Panc1 (cell line): ENCODE measurements around the gene MAPKAPK5. TPM values are rescaled to one million over a fixed set of nuclear protein-coding genes. Genes with fewer than 3 reads are reported as not detected.

ENCODE experiments used
- ATAC-seq: fragments of 200-7000 bp; cut with Tn5 transposase; 2 replicates; pipeline ENCODE4 v1.9.1; 2020; ENCODE audit warnings: mild to moderate bottlenecking, moderate library complexity
- BruUV-seq: library from RNA; stranded (reverse); fragments of 400-500 nt; replicated peaks from 2 replicates; lab custom pipeline; 2021; lab: Mats Ljungman, UMichigan
- CTCF ChIA-PET: fragments of 300-600 bp; sonication (Branson Sonifier 250); formaldehyde crosslinking; loops from one replicate; lab custom pipeline; 2022; ENCODE audit warnings: antibody characterized with exemption; lab: Charles Lee
- POLR2A ChIA-PET: fragments of 300-600 bp; sonication (Branson Sonifier 250); formaldehyde crosslinking; loops from one replicate; lab custom pipeline; 2022; ENCODE audit warnings: antibody characterized with exemption; lab: Charles Lee
- DNase-seq: peaks from one replicate; pipeline ENCODE4 v3.0.0-alpha.2; 2010; ENCODE audit warnings: low read depth, low spot score
- H3K27ac ChIP-seq: 2 replicates; pipeline ENCODE4 v1.5.1; 2011; ENCODE audit warnings: mild to moderate bottlenecking, low read length, inconsistent platforms
- H3K27me3 ChIP-seq: fragments of 200-500 bp; sonication (Bioruptor generic); 2 replicates; pipeline ENCODE4 v1.6.0; 2014; ENCODE audit warnings: low read length, inconsistent platforms; ENCODE audit not compliant: control insufficient read depth, insufficient read depth
- H3K36me3 ChIP-seq: fragments of 200-500 bp; sonication (Bioruptor generic); 2 replicates; pipeline ENCODE4 v1.5.1; 2014; ENCODE audit warnings: inconsistent platforms, mild to moderate bottlenecking, low read length, moderate library complexity; ENCODE audit not compliant: control insufficient read depth, insufficient read depth
- H3K4me1 ChIP-seq: 2 replicates; pipeline ENCODE4 v1.5.1; 2011; ENCODE audit warnings: inconsistent platforms, mild to moderate bottlenecking, low read length, moderate library complexity; ENCODE audit not compliant: control insufficient read depth, insufficient read depth
- H3K4me3 ChIP-seq, 2 experiments: 2 replicates each; pipeline ENCODE4 v1.5.1; 2011 to 2012; ENCODE audit warnings: low read depth in 2 of 2, low read length in 2 of 2, mild to moderate bottlenecking in 2 of 2, inconsistent platforms in 1 of 2, moderate library complexity in 1 of 2
- H3K9me3 ChIP-seq: fragments of 200-500 bp; sonication (Bioruptor generic); 2 replicates; pipeline ENCODE4 v1.5.1; 2014; ENCODE audit warnings: low read depth, mild to moderate bottlenecking, inconsistent platforms, low read length, moderate library complexity; ENCODE audit not compliant: control insufficient read depth, insufficient read depth
- CTCF ChIP-seq: fragments of 450-650 bp; IDR thresholded peaks from 2 replicates; pipeline ENCODE4 v1.5.1; 2017; ENCODE audit warnings: mild to moderate bottlenecking
- POLR2AphosphoS5 ChIP-seq: IDR thresholded peaks from 2 replicates; pipeline ENCODE4 v1.6.1; 2012; ENCODE audit warnings: mild to moderate bottlenecking, low read depth, low read length, moderate library complexity
- REST ChIP-seq, 2 experiments: IDR thresholded peaks; 2 replicates each; pipeline ENCODE4 v1.6.1; 2011 to 2012; ENCODE audit warnings: low read depth in 2 of 2, control low read depth in 1 of 2, low read length in 1 of 2, mild to moderate bottlenecking in 1 of 2, moderate library complexity in 1 of 2; ENCODE audit not compliant: insufficient read depth in 1 of 2
- SIN3A ChIP-seq: IDR thresholded peaks from 2 replicates; pipeline ENCODE4 v1.6.1; 2012; ENCODE audit warnings: low read depth, mild to moderate bottlenecking, low read length, moderate library complexity, borderline replicate concordance; ENCODE audit not compliant: insufficient read depth
- TCF7L2 ChIP-seq: IDR thresholded peaks from 2 replicates; pipeline ENCODE4 v1.6.1; 2011; ENCODE audit warnings: mild to moderate bottlenecking, low read depth, low read length, inconsistent platforms
- in situ Hi-C: cut with HindIII; loops from 2 replicates; pipeline ENCODE4 v1.10.0; 2016; ENCODE audit warnings: low sequenced_read_pairs, low pct_unique_long_range_greater_than_20kb
- intact Hi-C: fragments of 100-400 bp; cut with micrococcal nuclease; formaldehyde crosslinking; loops from one replicate; pipeline ENCODE4 v1.10.0; 2022; ENCODE audit not compliant: unreplicated experiment
- total RNA-seq: library from RNA; stranded (reverse); gene quantifications from one replicate; pipeline ENCODE4 v1.2.1, GENCODE V29; 2021; ENCODE audit not compliant: unreplicated experiment

The MAPKAPK5 gene
- total RNA-seq, 1 experiment from 2014 or later: 49.7 TPM

GRCh38 chr12:111850526-111850925, 8.5 kb downstream of the MAPKAPK5 start:
- Histone ChIP-seq H3K36me3 (no peaks in the 10 kb centered on the region; the same call in 1 of the 2 replicates), H3K27ac (no peak overlapping the region), H3K27me3 (no peaks in the 10 kb centered on the region), H3K4me1 (peaks cover 2% of the 10 kb centered on the region; the same call in 1 of the 2 replicates), H3K4me3 (no peak overlapping the region), H3K9me3 (no peaks in the 10 kb centered on the region)
- TF ChIP-seq SIN3A (no peak), POLR2AphosphoS5 (no peak), REST (IDR thresholded peaks at IDR 0.05; ENCODE audit: insufficient read depth in 1 of 2, low read depth in 2 of 2, low read length in 1 of 2) (no peak), CTCF (no peak), TCF7L2 (no peak)
- in situ Hi-C loops (no loop called here), intact Hi-C loops (no loop called here)
- POLR2A ChIA-PET: interaction anchor here (0.6 kb wide), 2 partner anchors 13 to 119 kb away, joined by 4 to 7 read pairs; no protein-coding TSS in a partner anchor
- DNase-seq: no peak
- BruUV-seq: no TSS peak
- no peak for ATAC-seq
- CTCF ChIA-PET: no interaction called here

- H3K27ac ChIP-seq: no peak overlapping the region
- H3K36me3 ChIP-seq: no peaks in the 10 kb centered on the region
- DNase-seq (no peak), ATAC-seq (no peak)
- no peak overlapping the region for H3K4me3 ChIP-seq
- no TSS peak for BruUV-seq
- no peaks in the 10 kb centered on the region for H3K4me1 ChIP-seq
- H3K9me3 ChIP-seq: no peaks in the 10 kb centered on the region
- ChIA-PET CTCF (no interaction called here), POLR2A (no interaction called here)
- H3K27me3 ChIP-seq: no peaks in the 10 kb centered on the region
- TF ChIP-seq POLR2AphosphoS5 (no peak), CTCF (no peak), REST (IDR thresholded peaks at IDR 0.05; ENCODE audit: insufficient read depth in 1 of 2, low read depth in 2 of 2, low read length in 1 of 2) (no peak), SIN3A (no peak), TCF7L2 (no peak)
- in situ Hi-C loops (no loop called here), intact Hi-C loops (no loop called here)
Measured at GRCh38 chr12:111858186-111858585, 16.2 kb downstream of the MAPKAPK5 start.
